NCI-H748 (cell line): ENCODE results near the gene BROX.
"Not testable (repeated sequence)": the region's sequence is repeated elsewhere in the genome, so short reads cannot be mapped to it uniquely, and the experiment has no call there.

ENCODE experiments used
- DNase-seq: peaks from one replicate; lab custom pipeline; 2025; ENCODE audit not compliant: unreplicated experiment; lab: John Stamatoyannopoulos, UW

BROX gene

DNA sequence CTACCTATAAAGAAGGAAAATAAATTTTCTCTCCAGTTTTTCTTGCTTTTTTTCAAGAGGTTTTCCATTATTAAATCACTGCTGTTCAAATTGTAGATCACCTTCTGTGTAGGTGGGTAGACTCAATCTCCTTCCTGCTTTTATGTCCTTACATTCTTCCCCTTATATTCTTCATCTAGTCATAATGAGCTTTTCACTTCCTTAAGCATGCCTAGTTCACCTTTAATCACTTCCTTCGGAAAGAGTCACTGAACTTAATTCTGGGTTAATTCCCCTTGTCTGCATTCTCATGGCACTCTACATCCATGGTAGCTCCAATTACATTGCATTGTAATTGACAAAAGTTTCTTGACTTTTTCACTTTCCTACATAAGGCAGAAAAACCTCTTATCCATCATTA, 18.5 kb downstream of the BROX start:
- DNase-seq = no peak

- no peak for DNase-seq
Observed at GRCh38 chr1:222732216-222733159, 20.1 kb downstream of the BROX start.

- no peak for DNase-seq
Observed at GRCh38 chr1:222734740-222735139, 22.4 kb downstream of the BROX start.

- DNase-seq = no peak
Observed at GRCh38 chr1:222736470-222736869, 24.1 kb downstream of the BROX start.

- DNase-seq = no peak
Observed at GRCh38 chr1:222736972-222737371, 24.6 kb downstream of the BROX start, which contains the start of gene FAM177B. Gene FAM177B (plus strand): TSS chr1:222737202. CDS start chr1:222746546, 9,344 bp downstream.

GRCh38 chr1:222739465-222739864, 27.1 kb downstream of the BROX start:
- DNase-seq = no peak

DNA sequence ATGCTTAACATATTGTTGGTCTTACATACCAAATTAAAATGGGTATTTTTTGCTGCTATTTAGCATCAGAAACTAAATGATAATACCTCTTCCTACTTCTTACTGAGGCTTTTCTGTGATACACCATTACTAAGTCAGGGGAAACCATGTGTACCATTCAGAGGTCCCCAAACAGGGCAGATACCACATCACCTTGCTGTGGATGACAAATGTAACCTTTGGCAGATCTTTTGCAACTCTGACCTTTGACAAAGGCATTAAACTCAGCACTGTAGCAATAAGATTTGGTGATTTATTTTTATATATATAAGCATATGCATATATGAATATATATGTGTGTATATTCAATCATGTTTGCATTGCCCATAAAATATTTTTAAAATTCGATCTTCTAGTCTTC, 27.6 kb downstream of the BROX start:
- no peak for DNase-seq

GRCh38 chr1:222741630-222742457, 29.5 kb downstream of the BROX start:
- DNase-seq = not testable (repeated sequence)

DNA sequence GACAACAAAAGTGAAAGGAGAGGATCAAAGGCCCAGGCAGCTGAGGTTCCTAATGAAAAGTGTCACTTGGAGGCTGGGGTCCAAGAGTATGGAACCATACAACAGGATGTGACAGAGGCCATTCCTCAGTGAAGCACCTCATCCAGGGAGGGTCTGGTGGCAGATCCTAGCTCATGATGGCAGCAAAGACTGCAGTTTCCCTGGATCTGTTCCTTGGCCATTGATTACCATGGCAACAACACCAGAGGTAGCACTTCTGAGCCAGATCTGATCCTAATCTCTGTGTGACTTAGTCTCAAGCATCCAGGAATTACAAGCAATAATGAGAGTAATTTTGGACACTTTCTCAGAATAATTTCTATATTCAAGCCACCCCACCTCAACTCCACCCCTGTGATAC, 37.6 kb downstream of the BROX start:
- DNase-seq = peak; percentile 47

GRCh38 chr1:222750651-222751050, 38.3 kb downstream of the BROX start:
- DNase-seq = no peak

DNA sequence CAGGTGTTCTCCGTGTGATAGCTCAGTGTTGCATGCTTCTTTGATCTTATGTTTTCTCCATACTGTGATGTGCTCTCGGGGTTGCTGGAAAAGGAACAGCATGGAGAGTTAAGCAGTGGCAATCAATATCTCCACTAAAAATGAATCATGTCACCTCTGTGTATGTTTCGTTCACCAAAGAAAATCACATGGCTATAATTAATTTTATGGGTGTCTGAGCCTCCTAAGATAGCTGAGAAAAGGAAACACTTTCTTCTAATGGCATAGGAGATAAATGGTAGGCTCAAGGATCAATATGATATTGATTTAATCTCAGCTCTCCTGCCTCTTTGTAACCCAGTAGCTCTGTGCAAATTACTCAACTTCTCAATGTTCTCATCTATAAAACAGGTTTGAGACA, 38.9 kb downstream of the BROX start:
- no peak for DNase-seq

- DNase-seq = no peak
Observed at GRCh38 chr1:222754366-222755139, 42.2 kb downstream of the BROX start.

DNA sequence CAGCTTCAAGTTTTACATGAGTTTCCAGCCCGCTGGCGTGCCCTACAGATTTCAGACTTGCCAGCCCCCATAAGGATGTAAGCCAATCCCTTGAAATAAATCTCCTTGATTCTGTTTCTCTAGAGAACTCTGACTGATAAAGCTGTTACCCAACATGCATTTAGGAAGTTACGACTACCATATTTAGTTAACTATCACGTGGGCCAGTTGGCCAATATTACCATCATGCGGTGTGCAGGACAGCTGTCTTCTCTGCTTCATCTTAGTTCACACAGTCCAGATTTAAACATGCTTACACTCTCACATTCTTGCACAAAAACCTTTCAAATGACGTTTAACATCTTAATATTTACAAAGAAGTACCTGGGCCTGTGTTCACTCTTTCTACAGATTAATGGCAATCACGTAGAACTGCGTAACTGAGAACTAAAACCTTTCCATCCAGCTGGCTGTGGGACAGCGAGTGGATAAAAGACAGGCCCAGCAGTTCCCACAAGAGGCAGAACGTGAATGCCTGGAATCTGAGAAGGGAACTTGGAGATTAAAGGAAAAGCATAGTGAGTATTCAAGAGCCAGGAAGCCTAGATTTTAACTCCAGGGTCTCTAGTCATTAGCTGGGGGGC, 45.4 kb downstream of the BROX start:
- DNase-seq = no peak

DNA sequence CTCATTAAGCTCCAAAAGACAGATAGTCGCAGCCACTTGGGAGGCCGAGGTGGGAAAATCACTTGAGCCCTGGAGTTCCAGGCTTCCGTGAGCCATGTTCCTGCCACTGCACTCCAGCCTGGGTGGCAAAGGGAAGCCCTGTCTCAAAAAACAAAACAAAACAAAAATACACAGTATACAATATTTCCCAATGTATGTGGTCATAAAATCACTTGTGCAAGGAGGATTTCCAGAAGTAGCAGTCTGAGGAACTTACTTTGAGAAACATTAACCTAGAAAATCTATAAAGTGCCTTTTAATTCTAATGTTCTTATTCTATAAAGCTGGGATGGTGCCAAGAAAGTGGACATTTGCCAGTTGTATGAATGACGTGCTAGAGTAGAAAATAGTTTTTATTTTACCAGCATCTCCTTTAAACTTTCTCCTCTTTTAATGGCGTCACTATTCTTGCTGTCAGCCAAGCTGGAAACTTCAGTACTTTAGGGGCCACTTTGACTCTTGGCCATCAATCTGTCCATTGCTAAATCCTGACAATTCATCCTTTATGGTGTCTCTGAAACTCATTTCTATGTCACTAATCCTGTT, 47.2 kb downstream of the BROX start:
- DNase-seq = no peak

DNA sequence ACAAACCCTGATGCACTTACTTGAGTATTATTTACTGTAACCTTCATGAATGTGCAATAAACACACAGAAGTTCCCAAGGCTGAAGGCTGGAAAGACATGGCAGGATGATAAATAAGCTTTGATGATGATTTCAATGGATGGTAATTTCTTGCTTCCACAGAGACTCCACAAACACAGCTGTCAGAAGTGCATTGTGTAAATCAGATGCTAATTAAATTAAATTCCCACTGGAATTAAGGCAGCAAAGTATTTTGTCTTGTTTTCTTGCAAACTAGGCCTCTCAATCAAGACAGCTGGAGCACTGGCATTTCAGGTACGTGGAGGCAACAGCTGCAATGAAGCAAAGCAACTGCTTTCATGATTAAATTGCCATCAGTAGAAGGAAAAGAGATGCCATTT, 48.7 kb downstream of the BROX start:
- peak; percentile 6 for DNase-seq

DNA sequence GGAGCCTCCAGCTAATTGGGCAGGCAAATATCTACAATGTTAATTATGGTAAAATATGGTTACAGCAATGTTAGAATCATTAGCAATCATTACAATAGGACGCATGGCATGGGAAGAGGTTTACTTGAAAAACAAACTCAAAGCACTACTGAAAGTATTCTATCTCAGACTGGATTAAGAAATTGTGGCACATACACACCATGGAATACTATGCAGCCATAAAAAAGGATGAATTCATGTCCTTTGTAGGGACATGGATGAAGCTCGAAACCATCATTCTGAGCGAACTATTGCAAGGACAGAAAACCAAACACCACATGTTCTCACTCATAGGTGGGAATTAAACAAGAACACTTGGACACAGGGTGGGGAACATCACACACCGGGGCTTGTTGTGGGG, 49.8 kb downstream of the BROX start:
- DNase-seq = not testable (repeated sequence)

GRCh38 chr1:222767152-222767571, 54.8 kb downstream of the BROX start:
- no peak for DNase-seq

GRCh38 chr1:222768592-222768991, 56.2 kb downstream of the BROX start:
- no peak for DNase-seq

DNA sequence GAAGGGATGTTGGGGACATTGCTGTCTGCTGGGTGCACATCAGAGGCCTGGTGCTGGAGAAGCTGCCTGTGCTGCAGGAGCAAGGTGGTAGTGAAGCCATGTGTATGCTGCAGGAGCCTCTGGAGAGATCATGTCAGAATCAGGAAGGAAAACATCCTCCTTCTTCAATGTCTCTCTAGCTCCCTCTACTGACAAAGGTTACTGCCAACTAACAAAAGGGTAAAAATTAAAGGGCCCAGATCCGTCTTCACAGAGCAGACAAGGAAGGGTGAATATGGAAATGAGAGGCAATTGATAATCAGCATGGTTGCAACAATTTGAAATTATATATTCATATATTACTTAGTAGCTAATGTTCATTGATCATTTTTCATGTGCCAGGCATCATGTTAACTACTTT, 56.8 kb downstream of the BROX start:
- DNase-seq = peak; percentile 8

GRCh38 chr1:222769971-222770620, 57.7 kb downstream of the BROX start:
- no peak for DNase-seq
